ENCODE data around the gene GSE1. TPM values are rescaled to one million over a fixed set of nuclear protein-coding genes. Genes with fewer than 3 reads are reported as not detected.

The GSE1 gene
- total and polyA plus RNA-seq, 9 of the 15 experiments (the other 6 are each of a cell fraction or from before 2014, with no cell fraction given), result 12.2 to 244 (median 57.9) TPM

- no peak for TF ChIP-seq ZBTB5 (IDR thresholded peaks at IDR 0.05)
- no peak for TF ChIP-seq ZNF785 (CRISPR knock-in tag; IDR thresholded peaks at IDR 0.05)
- TF ChIP-seq ZNF707 (CRISPR knock-in tag; conservative IDR thresholded peaks at IDR 0.05), result no peak
- TF ChIP-seq PRDM10 (IDR thresholded peaks at IDR 0.05; ENCODE audit: partially characterized antibody), result no peak
- no peak for TF ChIP-seq SMAD4 (CRISPR knock-in tag; conservative IDR thresholded peaks at IDR 0.05)
- TF ChIP-seq TBL1XR1 (IDR thresholded peaks at IDR 0.05; ENCODE audit: low read length in 2 of 2), result no peak
- no peak for TF ChIP-seq PRPF4 (IDR thresholded peaks at IDR 0.05; ENCODE audit: insufficient read depth, low read depth, low read length, poor library complexity, severe bottlenecking)
- no peak for TF ChIP-seq SRSF7 (optimal IDR thresholded peaks at IDR 0.05; ENCODE audit: low read depth, low read length)
- TF ChIP-seq RBFOX2 (IDR thresholded peaks at IDR 0.05; ENCODE audit: low read depth, low read length), result peak; percentile 25; the same call in 1 of the 2 replicates
- TF ChIP-seq HDAC6 (IDR thresholded peaks at IDR 0.05; ENCODE audit: low read depth, low read length), result no peak
- no peak for TF ChIP-seq ZNF23 (CRISPR knock-in tag; IDR thresholded peaks at IDR 0.05)
- no peak for TF ChIP-seq ZBTB33 (CRISPR knock-in tag; IDR thresholded peaks at IDR 0.05)
- TF ChIP-seq BCOR (IDR thresholded peaks at IDR 0.05), result peak; percentile 79; the same call in 1 of the 2 replicates
- 0 out of 2 replicates have a peak, but pooled peaks have one; percentile 26 for TF ChIP-seq EGR1 (conservative IDR thresholded peaks at IDR 0.05)
- no peak for TF ChIP-seq JUND (IDR thresholded peaks at IDR 0.05; ENCODE audit: borderline replicate concordance, low read depth, low read length)
- TF ChIP-seq JUND (tag; IDR thresholded peaks at IDR 0.05; ENCODE audit: borderline replicate concordance, low read depth, low read length), result no peak
- TF ChIP-seq JUN (IDR thresholded peaks at IDR 0.05; ENCODE audit: borderline replicate concordance, low read depth, low read length), result no peak
- 0 out of 2 replicates have a peak, but pooled peaks have one; percentile 5 for TF ChIP-seq JUN (CRISPR knock-in tag; IDR thresholded peaks at IDR 0.05; ENCODE audit: borderline replicate concordance)
- TF ChIP-seq FOXJ2 (tag; IDR thresholded peaks at IDR 0.05), result no peak
- no peak for TF ChIP-seq CC2D1A (IDR thresholded peaks at IDR 0.05)
These were observed 74.7 kb downstream of the GSE1 start (continued) for GRCh38 chr16:85687651-85688471.
